ENCODE data around the gene CENPX.

Gene CENPX

DNA sequence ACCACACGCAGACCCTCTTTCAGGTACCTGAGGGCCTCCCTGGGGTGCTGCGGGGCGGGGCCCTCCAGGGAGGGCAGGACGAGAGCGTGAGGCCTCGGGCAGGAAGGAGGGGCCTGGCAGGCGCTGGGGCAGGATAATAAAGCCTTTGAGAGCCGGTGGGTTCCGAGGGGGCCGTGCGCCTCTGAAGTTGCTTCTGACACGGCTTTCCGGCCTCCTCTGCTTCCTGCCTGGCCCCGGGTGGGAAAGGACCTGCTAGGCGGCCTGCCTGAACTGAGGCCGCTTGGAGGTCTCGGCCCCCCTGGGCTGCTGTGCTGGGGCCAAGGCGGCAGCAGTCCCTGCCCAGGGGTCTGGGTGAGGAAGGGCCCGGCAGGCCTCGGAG is 10.4 kb downstream of the CENPX start:
- CTCF ChIA-PET, result no interaction called here
- POLR2A ChIA-PET, result interaction anchor here (1.5 kb wide), 1 partner anchor 11 kb away, joined by 4 read pairs; the partner anchor contains the start of genes CENPX and LRRC45
- TF ChIP-seq SUZ12 (IDR thresholded peaks at IDR 0.05) (no peak), ELF4 (IDR thresholded peaks at IDR 0.05) (no peak), NFRKB (IDR thresholded peaks at IDR 0.05) (no peak), BHLHE40 (IDR thresholded peaks at IDR 0.05; ENCODE audit: borderline replicate concordance) (no peak), LEF1 (IDR thresholded peaks at IDR 0.05; ENCODE audit: borderline replicate concordance) (no peak), HDGF (IDR thresholded peaks at IDR 0.05; ENCODE audit: borderline replicate concordance) (no peak), TARDBP (IDR thresholded peaks at IDR 0.05) (no peak), CTBP1 (IDR thresholded peaks at IDR 0.05; ENCODE audit: borderline replicate concordance) (no peak), L3MBTL2 (conservative IDR thresholded peaks at IDR 0.05) (no peak), ARNT (IDR thresholded peaks at IDR 0.05) (no peak), ZNF384 (IDR thresholded peaks at IDR 0.05) (no peak), FOXK2 (IDR thresholded peaks at IDR 0.05) (no peak), FOXM1 (IDR thresholded peaks at IDR 0.05; ENCODE audit: borderline replicate concordance) (no peak), SP1 (IDR thresholded peaks at IDR 0.05) (no peak), FOXA1 (IDR thresholded peaks at IDR 0.05) (no peak)
- TF ChIP-seq, protein P1, sequence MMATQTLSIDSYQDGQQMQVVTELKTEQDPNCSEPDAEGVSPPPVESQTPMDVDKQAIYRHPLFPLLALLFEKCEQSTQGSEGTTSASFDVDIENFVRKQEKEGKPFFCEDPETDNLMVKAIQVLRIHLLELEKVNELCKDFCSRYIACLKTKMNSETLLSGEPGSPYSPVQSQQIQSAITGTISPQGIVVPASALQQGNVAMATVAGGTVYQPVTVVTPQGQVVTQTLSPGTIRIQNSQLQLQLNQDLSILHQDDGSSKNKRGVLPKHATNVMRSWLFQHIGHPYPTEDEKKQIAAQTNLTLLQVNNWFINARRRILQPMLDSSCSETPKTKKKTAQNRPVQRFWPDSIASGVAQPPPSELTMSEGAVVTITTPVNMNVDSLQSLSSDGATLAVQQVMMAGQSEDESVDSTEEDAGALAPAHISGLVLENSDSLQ (IDR thresholded peaks at IDR 0.05), result no peak
- DNase-seq (ENCODE audit: extremely low spot score), result no peak

DNA sequence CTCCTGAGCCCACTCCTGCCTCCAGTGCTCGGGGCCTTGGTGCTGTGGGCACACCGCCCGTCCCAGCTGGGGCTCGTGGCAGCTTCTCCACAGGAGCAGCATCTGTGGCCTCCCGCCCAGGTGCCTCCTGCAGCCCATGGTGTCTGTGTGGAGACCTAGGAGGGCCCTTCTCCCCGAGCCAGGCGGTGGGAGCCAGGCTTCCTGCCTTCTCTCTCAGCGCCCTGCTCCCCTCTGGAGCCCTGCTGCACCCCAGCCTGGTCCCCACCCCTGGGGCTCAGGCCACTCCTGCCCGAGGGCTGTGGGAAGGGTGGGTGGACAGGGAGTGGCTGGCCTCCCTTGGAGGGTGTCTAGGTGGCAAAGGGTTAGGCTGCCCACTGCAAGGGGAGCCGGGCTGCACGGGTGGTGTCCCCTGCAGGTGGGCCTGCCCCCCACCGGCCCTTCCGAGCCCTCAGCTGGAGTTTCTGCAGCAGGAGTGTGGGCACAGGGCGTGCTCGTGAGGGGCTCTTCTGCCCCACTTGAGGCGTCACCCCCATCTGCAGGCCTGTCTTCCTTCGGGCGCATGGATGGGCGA is 11.0 kb downstream of the CENPX start:
- ChIA-PET POLR2A (no interaction called here), CTCF (no interaction called here)
- TF ChIP-seq ZNF384 (IDR thresholded peaks at IDR 0.05) (no peak), ELF4 (IDR thresholded peaks at IDR 0.05) (no peak), SP1 (IDR thresholded peaks at IDR 0.05) (no peak), SUZ12 (IDR thresholded peaks at IDR 0.05) (no peak), CTBP1 (IDR thresholded peaks at IDR 0.05; ENCODE audit: borderline replicate concordance) (no peak), TARDBP (IDR thresholded peaks at IDR 0.05) (no peak), ARNT (IDR thresholded peaks at IDR 0.05) (no peak), LEF1 (IDR thresholded peaks at IDR 0.05; ENCODE audit: borderline replicate concordance) (no peak), FOXM1 (IDR thresholded peaks at IDR 0.05; ENCODE audit: borderline replicate concordance) (no peak)
- TF ChIP-seq, protein P1 (IDR thresholded peaks at IDR 0.05), result no peak
- no peak for DNase-seq (ENCODE audit: extremely low spot score)

DNA sequence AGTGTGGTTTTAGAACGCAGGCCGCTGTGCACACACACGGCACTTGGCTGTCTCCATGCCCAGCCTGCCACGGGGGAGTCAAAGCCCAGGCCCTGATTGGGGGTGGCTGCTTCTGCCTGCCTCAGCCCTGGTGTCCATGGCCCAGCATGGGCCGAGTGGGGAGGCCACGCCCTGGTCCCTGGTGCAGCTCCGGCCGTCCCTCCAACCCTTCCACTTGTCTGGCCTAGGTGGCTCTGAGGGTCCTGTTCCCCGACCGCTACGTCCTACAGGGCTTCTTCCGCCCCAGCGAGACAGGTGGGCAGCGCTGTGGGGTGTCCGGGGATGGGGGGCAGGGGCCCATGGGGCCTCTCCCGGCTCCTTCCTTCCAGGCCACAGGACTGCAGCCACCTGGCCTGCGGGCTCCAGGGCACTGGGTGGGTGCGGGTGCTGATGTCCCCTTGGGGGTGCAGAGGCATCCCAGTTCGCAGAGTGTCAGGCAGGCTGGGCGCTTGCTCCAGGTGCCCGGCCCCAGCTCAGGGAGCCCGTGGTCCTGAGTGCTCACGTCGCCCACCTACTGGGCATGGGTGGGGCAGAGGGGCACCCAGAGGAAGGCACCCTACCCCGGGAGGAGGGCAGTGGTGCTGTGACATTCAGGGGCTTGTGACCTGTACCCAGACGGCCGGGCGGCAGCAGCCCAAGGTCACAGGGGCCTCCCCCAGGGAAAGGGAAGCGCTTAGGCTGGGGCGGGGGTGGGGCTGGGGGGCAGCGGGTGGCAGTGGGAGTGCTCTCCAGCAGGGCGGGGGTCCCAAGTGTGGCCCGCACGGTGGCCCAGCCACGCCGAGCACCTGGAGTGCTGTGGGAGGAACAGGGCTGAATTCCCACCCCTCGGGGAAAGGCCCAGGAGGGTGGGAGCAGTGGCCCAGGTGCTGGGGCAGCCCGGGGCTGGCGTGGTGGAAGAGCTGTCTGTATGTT is 11.8 kb downstream of the CENPX start:
- no peak for DNase-seq (ENCODE audit: extremely low spot score)
- TF ChIP-seq HDGF (IDR thresholded peaks at IDR 0.05; ENCODE audit: borderline replicate concordance) (no peak), BHLHE40 (IDR thresholded peaks at IDR 0.05; ENCODE audit: borderline replicate concordance) (no peak), CTBP1 (IDR thresholded peaks at IDR 0.05; ENCODE audit: borderline replicate concordance) (no peak), ELF4 (IDR thresholded peaks at IDR 0.05) (no peak), FOXK2 (IDR thresholded peaks at IDR 0.05) (no peak), NFRKB (IDR thresholded peaks at IDR 0.05) (no peak)
- CTCF ChIA-PET, result no interaction called here
- POLR2A ChIA-PET, result interaction anchor here (1.3 kb wide), 1 partner anchor 12 kb away, joined by 4 read pairs; the partner anchor contains the start of genes CENPX and LRRC45

DNA sequence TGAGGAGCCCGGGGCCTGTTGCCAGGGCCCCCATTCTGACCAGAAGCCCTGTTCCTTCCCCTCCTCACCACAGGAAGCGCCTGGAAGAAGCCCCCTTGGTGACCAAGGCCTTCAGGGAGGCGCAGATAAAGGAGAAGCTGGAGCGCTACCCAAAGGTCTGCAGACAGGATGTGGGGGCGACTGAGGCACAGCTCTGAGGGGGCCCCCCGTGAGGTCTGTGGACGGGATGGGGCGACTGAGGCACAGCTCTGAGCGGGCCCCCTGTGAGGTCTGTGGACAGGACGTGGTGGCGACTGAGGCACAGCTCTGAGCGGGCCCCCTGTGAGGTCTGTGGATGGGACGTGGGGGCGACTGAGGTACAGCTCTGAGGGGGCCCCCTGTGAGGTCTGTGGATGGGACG is 13.3 kb downstream of the CENPX start:
- ChIA-PET POLR2A (interaction anchor here (1.1 to 1.3 kb wide), 2 partner anchors 13 to 89 kb away, joined by 3 to 4 read pairs; partner anchors contain the start of genes CENPX and LRRC45), CTCF (interaction anchor here (0.7 to 2.0 kb wide), 2 partner anchors 10 to 50 kb away, joined by 4 to 6 read pairs; no protein-coding TSS in a partner anchor)

DNA sequence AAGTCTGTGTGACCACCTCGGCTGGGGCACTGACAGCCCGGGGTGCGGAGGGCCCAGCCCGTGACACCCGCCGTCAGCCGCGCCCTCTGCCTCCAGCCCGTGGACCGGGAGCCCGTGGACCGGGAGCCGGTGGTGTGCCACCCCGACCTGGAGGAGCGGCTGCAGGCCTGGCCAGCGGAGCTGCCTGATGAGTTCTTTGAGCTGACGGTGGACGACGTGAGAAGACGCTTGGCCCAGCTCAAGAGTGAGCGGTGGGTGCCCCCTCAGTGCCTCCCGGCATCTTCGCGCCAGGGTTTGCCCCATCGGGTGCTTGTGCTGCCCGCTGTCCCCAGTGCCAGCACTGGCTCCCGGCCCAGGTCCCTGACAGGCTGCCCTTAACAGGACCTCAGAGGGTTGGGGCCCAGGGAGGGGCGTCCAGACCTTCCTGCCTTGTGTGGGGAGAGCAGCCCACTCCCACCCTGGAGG is 13.7 kb downstream of the CENPX start:
- DNase-seq (ENCODE audit: extremely low spot score), result no peak
- POLR2A ChIA-PET, result no interaction called here
- no peak for TF ChIP-seq FOXA1 (IDR thresholded peaks at IDR 0.05)
- no peak for TF ChIP-seq SUZ12 (IDR thresholded peaks at IDR 0.05)
- no peak for TF ChIP-seq ELF4 (IDR thresholded peaks at IDR 0.05)
- TF ChIP-seq ARNT (IDR thresholded peaks at IDR 0.05), result no peak
- TF ChIP-seq HDGF (IDR thresholded peaks at IDR 0.05; ENCODE audit: borderline replicate concordance), result no peak
- no peak for TF ChIP-seq TARDBP (IDR thresholded peaks at IDR 0.05)
- TF ChIP-seq, protein P1 (IDR thresholded peaks at IDR 0.05), result no peak
- TF ChIP-seq NFRKB (IDR thresholded peaks at IDR 0.05), result no peak
- no peak for TF ChIP-seq CTBP1 (IDR thresholded peaks at IDR 0.05; ENCODE audit: borderline replicate concordance)
- TF ChIP-seq L3MBTL2 (conservative IDR thresholded peaks at IDR 0.05), result no peak
- no peak for TF ChIP-seq ZNF384 (IDR thresholded peaks at IDR 0.05)
- TF ChIP-seq FOXM1 (IDR thresholded peaks at IDR 0.05; ENCODE audit: borderline replicate concordance), result no peak
- no peak for TF ChIP-seq LEF1 (IDR thresholded peaks at IDR 0.05; ENCODE audit: borderline replicate concordance)
- no peak for TF ChIP-seq FOXK2 (IDR thresholded peaks at IDR 0.05)
- no peak for TF ChIP-seq BHLHE40 (IDR thresholded peaks at IDR 0.05; ENCODE audit: borderline replicate concordance)
- CTCF ChIA-PET, result interaction anchor here (0.7 to 2.0 kb wide), 2 partner anchors 11 to 50 kb away, joined by 4 to 6 read pairs; no protein-coding TSS in a partner anchor

More for the DNA sequence above, 13.3 kb downstream of the CENPX start:
- TF ChIP-seq BHLHE40 (IDR thresholded peaks at IDR 0.05; ENCODE audit: borderline replicate concordance) (no peak), L3MBTL2 (conservative IDR thresholded peaks at IDR 0.05) (no peak), ARNT (IDR thresholded peaks at IDR 0.05) (no peak), ZNF384 (IDR thresholded peaks at IDR 0.05) (no peak), FOXA1 (IDR thresholded peaks at IDR 0.05) (no peak), LEF1 (IDR thresholded peaks at IDR 0.05; ENCODE audit: borderline replicate concordance) (no peak), NFRKB (IDR thresholded peaks at IDR 0.05) (no peak), FOXM1 (IDR thresholded peaks at IDR 0.05; ENCODE audit: borderline replicate concordance) (no peak), FOXK2 (IDR thresholded peaks at IDR 0.05) (no peak), HDGF (IDR thresholded peaks at IDR 0.05; ENCODE audit: borderline replicate concordance) (no peak), SUZ12 (IDR thresholded peaks at IDR 0.05) (no peak), SP1 (IDR thresholded peaks at IDR 0.05) (no peak), TARDBP (IDR thresholded peaks at IDR 0.05) (no peak), ELF4 (IDR thresholded peaks at IDR 0.05) (no peak), CTBP1 (IDR thresholded peaks at IDR 0.05; ENCODE audit: borderline replicate concordance) (no peak)
- TF ChIP-seq, protein P1 (IDR thresholded peaks at IDR 0.05), result no peak
- no peak for DNase-seq (ENCODE audit: extremely low spot score)
